HepG2 (cell line): ENCODE measurements around the gene COL9A3. TPM values are rescaled to one million over a fixed set of nuclear protein-coding genes. Genes with fewer than 3 reads are reported as not detected.

ENCODE experiments used
- CAMTA2 ChIP-seq: sonication (generic); formaldehyde crosslinking; IDR thresholded peaks from 2 replicates; pipeline ENCODE4 v1.4.0; 2020; ENCODE audit warnings: mild to moderate bottlenecking, missing genetic modification reagents, borderline replicate concordance
- ETV5 ChIP-seq: IDR thresholded peaks from 2 replicates; pipeline ENCODE4 v1.6.1; 2018; ENCODE audit warnings: missing biosample characterization, missing genetic modification reagents, inconsistent platforms, borderline replicate concordance
- GZF1 ChIP-seq: sonication (generic); formaldehyde crosslinking; IDR thresholded peaks from 2 replicates; pipeline ENCODE4 v1.5.1; 2020; ENCODE audit warnings: mild to moderate bottlenecking, missing genetic modification reagents
- HNRNPK ChIP-seq: fragments of 200-400 bp; formaldehyde crosslinking; IDR thresholded peaks from 2 replicates; pipeline ENCODE4 v1.6.1; 2018; ENCODE audit warnings: low read length, low read depth, moderate library complexity, mild to moderate bottlenecking; ENCODE audit not compliant: poor library complexity, severe bottlenecking
- KDM3A ChIP-seq: IDR thresholded peaks from 2 replicates; pipeline ENCODE4 v1.6.1; 2018; ENCODE audit warnings: low read depth, missing compliant biosample characterization
- KDM6A ChIP-seq: IDR thresholded peaks from 2 replicates; pipeline ENCODE4 v1.6.1; 2016; ENCODE audit warnings: low read depth
- MLLT10 ChIP-seq: sonication (generic); formaldehyde crosslinking; IDR thresholded peaks from 2 replicates; pipeline ENCODE4 v1.4.0; 2020; ENCODE audit warnings: missing genetic modification reagents
- NFE2 ChIP-seq: sonication (generic); formaldehyde crosslinking; IDR thresholded peaks from 2 replicates; pipeline ENCODE4 v1.4.0; 2020; ENCODE audit warnings: missing genetic modification reagents
- NR2F6 ChIP-seq, 2 experiments: IDR thresholded peaks; 2 replicates each; pipeline ENCODE4 v1.6.1; 2016; ENCODE audit warnings: antibody characterized with exemption in 1 of 2, mild to moderate bottlenecking in 1 of 2
- RAD51 ChIP-seq: fragments of 450-650 bp; IDR thresholded peaks from 2 replicates; pipeline ENCODE4 v1.6.1; 2016; ENCODE audit warnings: borderline replicate concordance
- RBAK ChIP-seq: sonication (generic); formaldehyde crosslinking; IDR thresholded peaks from 2 replicates; pipeline ENCODE4 v1.5.1; 2020; ENCODE audit warnings: mild to moderate bottlenecking, missing genetic modification reagents
- SMAD1 ChIP-seq: sonication (generic); formaldehyde crosslinking; IDR thresholded peaks from 2 replicates; pipeline ENCODE4 v1.4.0; 2020; ENCODE audit warnings: missing genetic modification reagents, low read depth, mild to moderate bottlenecking, borderline replicate concordance
- SRSF9 ChIP-seq: fragments of 200-400 bp; formaldehyde crosslinking; IDR thresholded peaks from 2 replicates; pipeline ENCODE4 v1.6.1; 2018; ENCODE audit warnings: borderline replicate concordance, mild to moderate bottlenecking, low read depth, low read length; ENCODE audit not compliant: insufficient read depth, poor library complexity, severe bottlenecking
- U2AF1 ChIP-seq: fragments of 200-400 bp; formaldehyde crosslinking; optimal IDR thresholded peaks from 2 replicates; pipeline ENCODE3; 2017; ENCODE audit warnings: mild to moderate bottlenecking, low read depth, low read length
- ZFP36L1 ChIP-seq: sonication (generic); formaldehyde crosslinking; IDR thresholded peaks from 2 replicates; pipeline ENCODE4 v1.8.0; 2022; ENCODE audit warnings: mild to moderate bottlenecking, missing genetic modification reagents, moderate library complexity
- ZNF136 ChIP-seq: sonication (generic); formaldehyde crosslinking; IDR thresholded peaks from 2 replicates; pipeline ENCODE4 v1.8.1; 2022; ENCODE audit warnings: low read depth, mild to moderate bottlenecking, moderate library complexity, missing genetic modification reagents
- ZNF251 ChIP-seq: sonication (generic); formaldehyde crosslinking; IDR thresholded peaks from 2 replicates; pipeline ENCODE4 v1.9.0; 2021; ENCODE audit warnings: mild to moderate bottlenecking, missing genetic modification reagents
- ZNF333 ChIP-seq: sonication (generic); formaldehyde crosslinking; IDR thresholded peaks from 2 replicates; pipeline ENCODE4 v1.4.0; 2020; ENCODE audit warnings: mild to moderate bottlenecking, missing genetic modification reagents, borderline replicate concordance
- ZNF766 ChIP-seq: sonication (generic); formaldehyde crosslinking; IDR thresholded peaks from 2 replicates; pipeline ENCODE4 v1.5.0; 2020; ENCODE audit warnings: missing genetic modification reagents, borderline replicate concordance
- ZNF777 ChIP-seq: sonication (generic); formaldehyde crosslinking; IDR thresholded peaks from 2 replicates; pipeline ENCODE4 v1.4.0; 2020; ENCODE audit warnings: missing genetic modification reagents
- ZSCAN21 ChIP-seq: sonication (generic); formaldehyde crosslinking; IDR thresholded peaks from 2 replicates; pipeline ENCODE4 v1.8.0; 2022; ENCODE audit warnings: mild to moderate bottlenecking, missing genetic modification reagents, moderate library complexity, borderline replicate concordance
- ZSCAN29 ChIP-seq: sonication (generic); formaldehyde crosslinking; conservative IDR thresholded peaks from 2 replicates; pipeline ENCODE4 v1.4.0; 2020; ENCODE audit warnings: mild to moderate bottlenecking, missing genetic modification reagents
- polyA plus RNA-seq, 8 experiments: library from polyadenylated mRNA; depleted of rRNA in 3 of 8; stranded (reverse) in 7 of 8; unstranded in 1 of 8; fragments of >200 nt; fragmentation: Illumina TruSeq in 4 of 8; extraction: Trizol in 4 of 8; gene quantifications; 2 replicates each; pipeline versions ENCODE4 v1.2.1 to v1.2.3, GENCODE V29; 2011 to 2016; ENCODE audit warnings: low read depth in 4 of 8, missing spikeins in 1 of 8, mixed read lengths in 1 of 8; ENCODE audit not compliant: insufficient read depth in 1 of 8
- total RNA-seq, 5 experiments: library from RNA; depleted of rRNA; stranded (reverse); fragments of >200 nt; fragmentation: Illumina TruSeq; extraction: Trizol; gene quantifications; 2 replicates each; pipeline ENCODE4 v1.2.3, GENCODE V29; 2016; ENCODE audit warnings: low read depth in 1 of 5
- TF ChIP-seq, protein P1 (sequence below): sonication (generic); formaldehyde crosslinking; IDR thresholded peaks from 2 replicates; pipeline ENCODE4 v1.9.0; 2021; ENCODE audit warnings: missing genetic modification reagents, borderline replicate concordance
- TF ChIP-seq, protein P2 (sequence below): sonication (generic); formaldehyde crosslinking; conservative IDR thresholded peaks from 2 replicates; pipeline ENCODE4 v1.8.1; 2023; ENCODE audit warnings: missing genetic modification reagents
- TF ChIP-seq, protein P3 (sequence below): sonication (generic); formaldehyde crosslinking; IDR thresholded peaks from 2 replicates; pipeline ENCODE4 v1.5.0; 2020; ENCODE audit warnings: mild to moderate bottlenecking, low read depth, missing genetic modification reagents, borderline replicate concordance
- TF ChIP-seq, protein P4 (sequence below): sonication (generic); formaldehyde crosslinking; conservative IDR thresholded peaks from 2 replicates; pipeline ENCODE4 v1.4.0; 2020; ENCODE audit warnings: missing genetic modification reagents
- TF ChIP-seq, protein P5 (sequence below): sonication (generic); formaldehyde crosslinking; IDR thresholded peaks from 2 replicates; pipeline ENCODE4 v1.4.0; 2020; ENCODE audit warnings: missing genetic modification reagents

The COL9A3 gene
- total and polyA plus RNA-seq, 2 of the 13 experiments (the other 11 are each of a cell fraction or from before 2014, with no cell fraction given) = 155 to 204 TPM

DNA sequence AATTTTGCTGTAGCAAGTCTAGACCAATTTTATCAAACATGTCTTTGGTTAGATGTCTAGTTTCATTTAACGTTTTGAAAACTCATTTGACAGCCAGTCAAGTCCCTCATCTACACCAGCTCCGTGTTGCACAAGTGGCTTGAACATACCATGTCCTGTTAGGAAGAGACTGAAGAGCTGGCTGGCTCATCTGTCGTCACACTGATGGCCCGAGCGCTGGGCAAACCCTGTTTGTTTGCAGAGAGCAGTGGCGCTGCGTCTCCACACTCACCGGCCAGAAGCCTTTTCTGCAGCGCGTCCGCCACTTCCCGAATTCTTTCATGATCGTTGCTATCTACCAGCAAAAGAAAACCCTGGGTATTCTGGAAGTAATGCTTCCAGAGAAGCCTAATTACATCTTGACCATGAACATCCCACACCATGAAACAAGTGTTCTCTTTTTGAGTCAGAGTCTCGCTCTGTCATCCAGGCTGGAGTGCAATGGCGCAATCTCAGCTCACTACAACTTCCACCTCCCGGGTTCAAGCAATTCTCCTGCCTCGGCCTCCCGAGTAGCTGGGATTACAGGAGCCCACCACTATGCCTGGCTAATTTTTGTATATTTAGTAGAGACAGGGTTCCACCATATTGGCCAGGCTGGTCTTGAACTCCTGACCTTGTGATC, 55.5 kb downstream of the COL9A3 start (continued):
- TF ChIP-seq CAMTA2 = no peak
- TF ChIP-seq ETV5 (CRISPR knock-in tag) = no peak
- TF ChIP-seq, protein P1, sequence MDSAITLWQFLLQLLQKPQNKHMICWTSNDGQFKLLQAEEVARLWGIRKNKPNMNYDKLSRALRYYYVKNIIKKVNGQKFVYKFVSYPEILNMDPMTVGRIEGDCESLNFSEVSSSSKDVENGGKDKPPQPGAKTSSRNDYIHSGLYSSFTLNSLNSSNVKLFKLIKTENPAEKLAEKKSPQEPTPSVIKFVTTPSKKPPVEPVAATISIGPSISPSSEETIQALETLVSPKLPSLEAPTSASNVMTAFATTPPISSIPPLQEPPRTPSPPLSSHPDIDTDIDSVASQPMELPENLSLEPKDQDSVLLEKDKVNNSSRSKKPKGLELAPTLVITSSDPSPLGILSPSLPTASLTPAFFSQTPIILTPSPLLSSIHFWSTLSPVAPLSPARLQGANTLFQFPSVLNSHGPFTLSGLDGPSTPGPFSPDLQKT (CRISPR knock-in tag) = no peak
- TF ChIP-seq ZNF333 (CRISPR knock-in tag) = no peak
- TF ChIP-seq RBAK = no peak
- TF ChIP-seq ZFP36L1 (CRISPR knock-in tag) = no peak
- TF ChIP-seq KDM6A = no peak
- no peak for TF ChIP-seq RAD51
- TF ChIP-seq, protein P2, sequence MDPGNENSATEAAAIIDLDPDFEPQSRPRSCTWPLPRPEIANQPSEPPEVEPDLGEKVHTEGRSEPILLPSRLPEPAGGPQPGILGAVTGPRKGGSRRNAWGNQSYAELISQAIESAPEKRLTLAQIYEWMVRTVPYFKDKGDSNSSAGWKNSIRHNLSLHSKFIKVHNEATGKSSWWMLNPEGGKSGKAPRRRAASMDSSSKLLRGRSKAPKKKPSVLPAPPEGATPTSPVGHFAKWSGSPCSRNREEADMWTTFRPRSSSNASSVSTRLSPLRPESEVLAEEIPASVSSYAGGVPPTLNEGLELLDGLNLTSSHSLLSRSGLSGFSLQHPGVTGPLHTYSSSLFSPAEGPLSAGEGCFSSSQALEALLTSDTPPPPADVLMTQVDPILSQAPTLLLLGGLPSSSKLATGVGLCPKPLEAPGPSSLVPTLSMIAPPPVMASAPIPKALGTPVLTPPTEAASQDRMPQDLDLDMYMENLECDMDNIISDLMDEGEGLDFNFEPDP (CRISPR knock-in tag) = no peak
- no peak for TF ChIP-seq ZNF136
- TF ChIP-seq KDM3A (CRISPR knock-in tag) = no peak
- no peak for TF ChIP-seq GZF1 (CRISPR knock-in tag)
- TF ChIP-seq ZNF251 (CRISPR knock-in tag) = no peak
- no peak for TF ChIP-seq U2AF1
- TF ChIP-seq, protein P3, sequence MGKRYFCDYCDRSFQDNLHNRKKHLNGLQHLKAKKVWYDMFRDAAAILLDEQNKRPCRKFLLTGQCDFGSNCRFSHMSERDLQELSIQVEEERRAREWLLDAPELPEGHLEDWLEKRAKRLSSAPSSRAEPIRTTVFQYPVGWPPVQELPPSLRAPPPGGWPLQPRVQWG = no peak
- no peak for TF ChIP-seq NR2F6 (IDR thresholded peaks at IDR 0.05)
- TF ChIP-seq NR2F6 (CRISPR knock-in tag; IDR thresholded peaks at IDR 0.05) = peak; percentile 23; the same call in 1 of the 2 replicates
- TF ChIP-seq SMAD1 (CRISPR knock-in tag) = no peak
- TF ChIP-seq ZSCAN29 (CRISPR knock-in tag) = peak; percentile 73; the same call in 1 of the 2 replicates
- TF ChIP-seq ZNF766 (CRISPR knock-in tag) = no peak
- no peak for TF ChIP-seq ZSCAN21 (CRISPR knock-in tag)
- no peak for TF ChIP-seq ZNF777
- no peak for TF ChIP-seq MLLT10 (CRISPR knock-in tag)
- no peak; the same call in 1 of the 2 replicates for TF ChIP-seq NFE2 (CRISPR knock-in tag)
- TF ChIP-seq HNRNPK = no peak
- TF ChIP-seq, protein P4, sequence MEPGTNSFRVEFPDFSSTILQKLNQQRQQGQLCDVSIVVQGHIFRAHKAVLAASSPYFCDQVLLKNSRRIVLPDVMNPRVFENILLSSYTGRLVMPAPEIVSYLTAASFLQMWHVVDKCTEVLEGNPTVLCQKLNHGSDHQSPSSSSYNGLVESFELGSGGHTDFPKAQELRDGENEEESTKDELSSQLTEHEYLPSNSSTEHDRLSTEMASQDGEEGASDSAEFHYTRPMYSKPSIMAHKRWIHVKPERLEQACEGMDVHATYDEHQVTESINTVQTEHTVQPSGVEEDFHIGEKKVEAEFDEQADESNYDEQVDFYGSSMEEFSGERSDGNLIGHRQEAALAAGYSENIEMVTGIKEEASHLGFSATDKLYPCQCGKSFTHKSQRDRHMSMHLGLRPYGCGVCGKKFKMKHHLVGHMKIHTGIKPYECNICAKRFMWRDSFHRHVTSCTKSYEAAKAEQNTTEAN = no peak; the same call in 1 of the 2 replicates
- TF ChIP-seq SRSF9 = no peak
- TF ChIP-seq, protein P5, sequence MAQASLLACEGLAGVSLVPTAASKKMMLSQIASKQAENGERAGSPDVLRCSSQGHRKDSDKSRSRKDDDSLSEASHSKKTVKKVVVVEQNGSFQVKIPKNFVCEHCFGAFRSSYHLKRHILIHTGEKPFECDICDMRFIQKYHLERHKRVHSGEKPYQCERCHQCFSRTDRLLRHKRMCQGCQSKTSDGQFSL (CRISPR knock-in tag) = no peak
